T-helper 1 cell treated with Interleukin-12 subunit alpha and Interleukin-12 subunit beta and Interleukin-4 antibody, amounts not matched to agents 30 ng/mL and 1 ng/mL, for 36 hours (primary cell): ENCODE measurements around the gene CLDN20. TPM values are rescaled to one million over a fixed set of nuclear protein-coding genes. Genes with fewer than 3 reads are reported as not detected.

Source experiments
- intact Hi-C: fragments of 100-400 bp; cut with micrococcal nuclease; formaldehyde crosslinking; loops from one replicate; pipeline ENCODE4 v1.15.1; 2024
- total RNA-seq: library from RNA; stranded (reverse); gene quantifications from 2 replicates; pipeline ENCODE4 v1.2.3, GENCODE V29; 2022

Gene CLDN20
- total RNA-seq, 1 donor from 2014 or later, result not detected

GRCh38 chr6:155309150-155309549 is 45.3 kb downstream of the CLDN20 start:
- intact Hi-C loops, result no loop called here

GRCh38 chr6:155310596-155310995 is 46.8 kb downstream of the CLDN20 start:
- intact Hi-C loops, result loop anchor here (5.0 to 10.0 kb wide), 4 partner anchors 1063 to 1962 kb away; no protein-coding TSS in a partner anchor

GRCh38 chr6:155311086-155311485 is 47.3 kb downstream of the CLDN20 start:
- intact Hi-C loops, result loop anchor here (5.0 to 10.0 kb wide), 4 partner anchors 1064 to 1961 kb away; no protein-coding TSS in a partner anchor

- intact Hi-C loops, result loop anchor here (5.0 to 10.0 kb wide), 4 partner anchors 1064 to 1961 kb away; no protein-coding TSS in a partner anchor
Observed at GRCh38 chr6:155311583-155311982, 47.8 kb downstream of the CLDN20 start.

GRCh38 chr6:155312950-155313349 is 49.1 kb downstream of the CLDN20 start:
- intact Hi-C loops, result loop anchor here (5.0 to 10.0 kb wide), 4 partner anchors 1066 to 1959 kb away; no protein-coding TSS in a partner anchor

GRCh38 chr6:155313602-155314091 is 49.8 kb downstream of the CLDN20 start:
- intact Hi-C loops, result loop anchor here (1.0 to 10.0 kb wide), 17 partner anchors 7 to 1959 kb away; partner anchors contain the start of gene SCAF8

- intact Hi-C loops, result loop anchor here (1.0 to 10.0 kb wide), 17 partner anchors 8 to 1958 kb away; partner anchors contain the start of gene SCAF8
Observed at GRCh38 chr6:155314092-155314772, 50.4 kb downstream of the CLDN20 start, which contains the start of gene TFB1M. Gene TFB1M, minus strand, starts transcription at chr6:155314484. Its CDS starts 56 bp downstream, at chr6:155314428.

- intact Hi-C loops, result loop anchor here (1.0 to 10.0 kb wide), 18 partner anchors 9 to 1957 kb away; partner anchors contain the start of gene SCAF8
Observed at GRCh38 chr6:155314773-155315515, 51.1 kb downstream of the CLDN20 start.

- intact Hi-C loops, result loop anchor here (1.0 to 10.0 kb wide), 4 partner anchors 265 to 1372 kb away; no protein-coding TSS in a partner anchor
Observed at GRCh38 chr6:155315516-155315871, 51.7 kb downstream of the CLDN20 start.

GRCh38 chr6:155316419-155316818 is 52.6 kb downstream of the CLDN20 start:
- intact Hi-C loops, result loop anchor here (10.0 kb wide), 1 partner anchor 1162 kb away; no protein-coding TSS in a partner anchor

GRCh38 chr6:155317186-155317585 is 53.4 kb downstream of the CLDN20 start:
- intact Hi-C loops, result loop anchor here (10.0 kb wide), 1 partner anchor 1162 kb away; no protein-coding TSS in a partner anchor

GRCh38 chr6:155319902-155320301 is 56.1 kb downstream of the CLDN20 start:
- intact Hi-C loops, result loop anchor here (10.0 kb wide), 3 partner anchors 395 to 1165 kb away; no protein-coding TSS in a partner anchor

GRCh38 chr6:155324172-155324571 is 60.4 kb downstream of the CLDN20 start:
- intact Hi-C loops, result loop anchor here (10.0 kb wide), 2 partner anchors 391 to 651 kb away; no protein-coding TSS in a partner anchor

GRCh38 chr6:155324993-155325392 is 61.2 kb downstream of the CLDN20 start:
- intact Hi-C loops, result loop anchor here (5.0 to 10.0 kb wide), 4 partner anchors 390 to 1072 kb away; no protein-coding TSS in a partner anchor

GRCh38 chr6:155325700-155326516 is 62.1 kb downstream of the CLDN20 start:
- intact Hi-C loops, result loop anchor here (2.0 to 10.0 kb wide), 6 partner anchors 389 to 1949 kb away; no protein-coding TSS in a partner anchor

Other genes with a start within 250 kb of the CLDN20 start
- 21.4 and 21.6 TPM in 2 replicates for gene TFB1M, start 50.5 kb downstream of the CLDN20 start, total RNA-seq
- gene NOX3, start 191.8 kb downstream of the CLDN20 start, total RNA-seq, result not detected in 2 replicates